Measurements from ENCODE around the gene CAD. TPM values are rescaled to one million over a fixed set of nuclear protein-coding genes. Genes with fewer than 3 reads are reported as not detected.

Gene CAD
- total and polyA plus RNA-seq, 9 of the 15 experiments (the other 6 are each of a cell fraction or from before 2014, with no cell fraction given) = 7.5 to 126 (median 33.7) TPM

DNA sequence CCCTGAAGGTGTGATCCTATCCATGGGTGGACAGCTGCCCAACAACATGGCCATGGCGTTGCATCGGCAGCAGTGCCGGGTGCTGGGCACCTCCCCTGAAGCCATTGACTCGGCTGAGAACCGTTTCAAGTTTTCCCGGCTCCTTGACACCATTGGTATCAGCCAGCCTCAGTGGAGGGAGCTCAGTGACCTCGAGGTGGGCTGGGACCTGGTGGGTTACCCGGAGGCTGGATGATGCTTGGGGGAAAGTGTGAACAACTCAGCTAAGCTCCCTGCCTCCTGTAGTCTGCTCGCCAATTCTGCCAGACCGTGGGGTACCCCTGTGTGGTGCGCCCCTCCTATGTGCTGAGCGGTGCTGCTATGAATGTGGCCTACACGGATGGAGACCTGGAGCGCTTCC lies 16.2 kb downstream of the CAD start (continued):
- TF ChIP-seq CHD7 (IDR thresholded peaks at IDR 0.05; ENCODE audit: low read depth, low read length) = no peak
- TF ChIP-seq, protein P1, sequence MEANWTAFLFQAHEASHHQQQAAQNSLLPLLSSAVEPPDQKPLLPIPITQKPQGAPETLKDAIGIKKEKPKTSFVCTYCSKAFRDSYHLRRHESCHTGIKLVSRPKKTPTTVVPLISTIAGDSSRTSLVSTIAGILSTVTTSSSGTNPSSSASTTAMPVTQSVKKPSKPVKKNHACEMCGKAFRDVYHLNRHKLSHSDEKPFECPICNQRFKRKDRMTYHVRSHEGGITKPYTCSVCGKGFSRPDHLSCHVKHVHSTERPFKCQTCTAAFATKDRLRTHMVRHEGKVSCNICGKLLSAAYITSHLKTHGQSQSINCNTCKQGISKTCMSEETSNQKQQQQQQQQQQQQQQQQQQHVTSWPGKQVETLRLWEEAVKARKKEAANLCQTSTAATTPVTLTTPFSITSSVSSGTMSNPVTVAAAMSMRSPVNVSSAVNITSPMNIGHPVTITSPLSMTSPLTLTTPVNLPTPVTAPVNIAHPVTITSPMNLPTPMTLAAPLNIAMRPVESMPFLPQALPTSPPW (CRISPR knock-in tag; IDR thresholded peaks at IDR 0.05) = no peak
